MCF 10A (cell line): Measurements from ENCODE around the gene GPR137C. TPM values are rescaled to one million over a fixed set of nuclear protein-coding genes. Genes with fewer than 3 reads are reported as not detected.

Experiments
- BruUV-seq: library from RNA; stranded (reverse); fragments of 400-500 nt; replicated peaks from 2 replicates; lab custom pipeline; 2021; lab: Mats Ljungman, UMichigan
- CTCF ChIA-PET: fragments of 300-600 bp; sonication (Branson Sonifier 250); formaldehyde crosslinking; extraction: SDS; loops from one replicate; lab custom pipeline; 2021; ENCODE audit warnings: antibody characterized with exemption, inconsistent platforms; lab: Yijun Ruan, JAX
- POLR2A ChIA-PET: fragments of 300-600, 350-650 bp; sonication (Branson Sonifier 250); formaldehyde crosslinking; extraction: SDS; loops from one replicate; lab custom pipeline; 2020; ENCODE audit warnings: antibody characterized with exemption, inconsistent platforms; lab: Yijun Ruan, JAX
- DNase-seq: peaks from one replicate; pipeline ENCODE4 v3.0.0-alpha.2; 2018; ENCODE audit not compliant: unreplicated experiment
- H3K27ac Mint-ChIP-seq: one replicate; pipeline ENCODE4 v1.8.0; 2022; ENCODE audit warnings: mild to moderate bottlenecking, low read depth, mixed read lengths; ENCODE audit not compliant: unreplicated experiment
- H3K27me3 Mint-ChIP-seq: one replicate; pipeline ENCODE4 v1.8.0; 2022; ENCODE audit warnings: mixed read lengths; ENCODE audit not compliant: insufficient read depth, unreplicated experiment
- H3K36me3 Mint-ChIP-seq: one replicate; pipeline ENCODE4 v1.8.0; 2022; ENCODE audit warnings: mild to moderate bottlenecking, moderate library complexity, mixed read lengths; ENCODE audit not compliant: insufficient read depth, unreplicated experiment
- H3K4me1 Mint-ChIP-seq: one replicate; pipeline ENCODE4 v1.8.0; 2022; ENCODE audit warnings: mixed read lengths; ENCODE audit not compliant: insufficient read depth, unreplicated experiment
- H3K4me3 Mint-ChIP-seq: one replicate; pipeline ENCODE4 v1.8.0; 2022; ENCODE audit warnings: mild to moderate bottlenecking, moderate library complexity, mixed read lengths; ENCODE audit not compliant: unreplicated experiment
- H3K9me3 Mint-ChIP-seq: one replicate; pipeline ENCODE4 v1.8.0; 2022; ENCODE audit warnings: mixed read lengths; ENCODE audit not compliant: unreplicated experiment
- intact Hi-C: fragments of 100-400 bp; cut with micrococcal nuclease; formaldehyde crosslinking; loops from 2 replicates; pipeline ENCODE4 v1.14.1; 2022
- total RNA-seq: library from RNA; stranded (reverse); gene quantifications from 2 replicates; pipeline ENCODE4 v1.2.3, GENCODE V29; 2022
- TF ChIP-seq, protein P1 (sequence below): fragments of 200-600 bp; IDR thresholded peaks from one replicate; pipeline ENCODE4 v1.8.0; 2022; ENCODE audit warnings: antibody characterized with exemption, mild to moderate bottlenecking; ENCODE audit not compliant: unreplicated experiment

GPR137C gene
- total RNA-seq, 1 experiment from 2014 or later, result not detected

DNA sequence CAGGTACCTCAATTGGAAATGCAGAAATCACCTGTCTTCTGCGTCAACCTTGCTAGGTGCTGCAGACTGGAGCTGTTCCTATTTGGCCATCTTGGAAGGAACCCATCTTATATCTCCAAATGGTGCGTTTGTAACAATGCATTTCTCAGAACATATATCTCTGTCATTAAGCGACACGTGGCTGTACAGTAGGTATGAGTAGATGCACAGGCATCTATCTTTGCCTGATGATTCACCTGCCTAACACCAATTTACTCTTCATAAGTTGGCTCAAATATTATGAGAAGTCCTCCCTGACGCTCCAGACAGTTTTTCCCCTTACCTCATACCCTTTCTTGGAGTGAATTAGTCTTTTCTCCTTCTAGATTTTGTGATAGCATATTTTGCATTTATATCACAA lies 44.2 kb downstream of the GPR137C start:
- no TSS peak for BruUV-seq
- Mint-ChIP-seq H3K9me3 (peaks cover 16% of the 10 kb centered on the region), H3K27ac (no peak overlapping the region), H3K27me3 (no peaks in the 10 kb centered on the region), H3K36me3 (no peaks in the 10 kb centered on the region), H3K4me3 (no peak overlapping the region), H3K4me1 (peaks cover 8% of the 10 kb centered on the region)
- CTCF ChIA-PET, result interaction anchor here (0.7 kb wide), 1 partner anchor 12 kb away, joined by 3 read pairs; no protein-coding TSS in a partner anchor
- intact Hi-C loops, result no loop called here
- TF ChIP-seq, protein P1, sequence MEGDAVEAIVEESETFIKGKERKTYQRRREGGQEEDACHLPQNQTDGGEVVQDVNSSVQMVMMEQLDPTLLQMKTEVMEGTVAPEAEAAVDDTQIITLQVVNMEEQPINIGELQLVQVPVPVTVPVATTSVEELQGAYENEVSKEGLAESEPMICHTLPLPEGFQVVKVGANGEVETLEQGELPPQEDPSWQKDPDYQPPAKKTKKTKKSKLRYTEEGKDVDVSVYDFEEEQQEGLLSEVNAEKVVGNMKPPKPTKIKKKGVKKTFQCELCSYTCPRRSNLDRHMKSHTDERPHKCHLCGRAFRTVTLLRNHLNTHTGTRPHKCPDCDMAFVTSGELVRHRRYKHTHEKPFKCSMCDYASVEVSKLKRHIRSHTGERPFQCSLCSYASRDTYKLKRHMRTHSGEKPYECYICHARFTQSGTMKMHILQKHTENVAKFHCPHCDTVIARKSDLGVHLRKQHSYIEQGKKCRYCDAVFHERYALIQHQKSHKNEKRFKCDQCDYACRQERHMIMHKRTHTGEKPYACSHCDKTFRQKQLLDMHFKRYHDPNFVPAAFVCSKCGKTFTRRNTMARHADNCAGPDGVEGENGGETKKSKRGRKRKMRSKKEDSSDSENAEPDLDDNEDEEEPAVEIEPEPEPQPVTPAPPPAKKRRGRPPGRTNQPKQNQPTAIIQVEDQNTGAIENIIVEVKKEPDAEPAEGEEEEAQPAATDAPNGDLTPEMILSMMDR, result no peak
- POLR2A ChIA-PET, result interaction anchor here (0.6 to 0.7 kb wide), 2 partner anchors 186 to 315 kb away, joined by 3 read pairs; no protein-coding TSS in a partner anchor
- DNase-seq, result peak; percentile 18

DNA sequence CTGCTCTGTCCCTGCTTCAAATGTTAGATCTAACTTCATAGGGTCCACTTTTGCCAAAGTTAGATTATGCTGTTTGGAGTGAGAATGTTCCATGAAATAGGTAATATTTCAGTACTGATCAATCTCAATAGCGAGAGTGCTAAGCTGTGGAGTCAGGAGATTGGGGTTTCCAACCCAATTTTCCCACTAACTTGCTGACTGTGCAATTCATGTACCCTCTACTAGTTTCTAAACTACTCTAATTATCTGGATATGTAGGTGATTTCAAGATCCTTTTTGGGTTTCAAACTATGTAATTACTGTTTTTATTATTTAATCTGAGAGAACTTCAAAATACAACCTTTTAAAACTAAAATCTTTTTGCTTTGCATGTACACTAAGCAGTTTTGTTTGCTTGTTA lies 45.9 kb downstream of the GPR137C start:
- Mint-ChIP-seq H3K36me3 (no peaks in the 10 kb centered on the region), H3K4me3 (no peak overlapping the region), H3K27me3 (no peaks in the 10 kb centered on the region), H3K4me1 (peaks cover 15% of the 10 kb centered on the region), H3K27ac (no peak overlapping the region), H3K9me3 (peaks cover 13% of the 10 kb centered on the region)
- CTCF ChIA-PET, result no interaction called here
- TF ChIP-seq, protein P1, result no peak
- no peak for DNase-seq
- BruUV-seq, result no TSS peak
- intact Hi-C loops, result no loop called here
- POLR2A ChIA-PET, result interaction anchor here (0.8 kb wide), 1 partner anchor 17 kb away, joined by 3 read pairs; no protein-coding TSS in a partner anchor

DNA sequence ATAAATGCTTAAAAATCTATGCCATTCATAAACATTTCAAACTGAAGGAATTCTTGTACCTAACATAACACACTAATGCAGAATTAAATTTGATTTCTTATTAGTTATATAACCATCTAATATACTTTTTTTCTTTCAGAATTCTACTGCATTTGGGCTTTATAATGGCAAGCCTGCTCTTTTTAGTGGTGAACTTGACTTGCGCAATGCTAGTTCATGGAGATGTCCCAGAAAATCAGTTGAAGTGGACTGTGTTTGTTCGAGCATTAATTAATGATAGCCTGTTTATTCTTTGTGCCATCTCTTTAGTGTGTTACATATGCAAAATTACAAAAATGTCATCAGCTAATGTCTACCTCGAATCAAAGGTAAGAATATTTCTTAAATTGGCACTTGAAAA lies 47.3 kb downstream of the GPR137C start:
- Mint-ChIP-seq H3K27me3 (no peaks in the 10 kb centered on the region), H3K27ac (no peak overlapping the region), H3K9me3 (peaks cover 7% of the 10 kb centered on the region), H3K4me1 (peaks cover 15% of the 10 kb centered on the region), H3K4me3 (no peak overlapping the region), H3K36me3 (no peaks in the 10 kb centered on the region)
- intact Hi-C loops, result no loop called here
- TF ChIP-seq, protein P1, result no peak
- no TSS peak for BruUV-seq
- ChIA-PET POLR2A (no interaction called here), CTCF (no interaction called here)
- no peak for DNase-seq

DNA sequence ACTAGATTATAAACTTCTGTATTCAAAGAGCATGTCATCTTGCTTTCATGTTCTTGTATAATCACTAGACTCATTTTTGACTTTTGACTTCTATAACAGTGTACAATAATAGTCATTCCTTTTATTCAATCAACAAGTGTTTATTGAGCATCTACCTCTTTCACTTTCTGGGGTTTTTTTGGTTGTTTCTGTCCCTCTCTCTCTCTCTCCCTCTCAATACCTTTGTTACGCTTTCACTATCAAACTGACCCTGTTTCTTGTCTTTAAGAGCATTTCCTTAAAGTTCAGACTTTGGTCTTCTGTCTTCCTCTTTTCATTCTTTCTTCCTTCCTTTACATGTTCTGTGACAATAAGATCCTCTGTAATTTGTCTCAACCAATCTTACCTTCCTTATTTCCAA lies 49.5 kb downstream of the GPR137C start:
- intact Hi-C loops, result no loop called here
- H3K27me3 Mint-ChIP-seq, result no peaks in the 10 kb centered on the region
- BruUV-seq, result no TSS peak
- no peak overlapping the region for H3K4me3 Mint-ChIP-seq
- H3K4me1 Mint-ChIP-seq, result peaks cover 10% of the 10 kb centered on the region
- H3K27ac Mint-ChIP-seq, result no peak overlapping the region
- TF ChIP-seq, protein P1, result no peak
- ChIA-PET POLR2A (no interaction called here), CTCF (no interaction called here)
- H3K9me3 Mint-ChIP-seq, result no peaks in the 10 kb centered on the region
- DNase-seq, result no peak
- no peaks in the 10 kb centered on the region for H3K36me3 Mint-ChIP-seq
